GM18499 (cell line): Measurements from ENCODE around the gene EPC2.
A peak's percentile ranks its signal among the peaks of the same experiment; 100 is the strongest.
"Not testable (repeated sequence)": the region's sequence is repeated elsewhere in the genome, so short reads cannot be mapped to it uniquely, and the experiment has no call there.

Experiments
- ATAC-seq: cut with Tn5 transposase; IDR thresholded peaks from one replicate; pipeline ENCODE4 v1.9.1; 2021; ENCODE audit warnings: moderate number of reproducible peaks; ENCODE audit not compliant: insufficient read depth, unreplicated experiment

Gene EPC2

GRCh38 chr2:148634749-148635148 lies 9.8 kb upstream of the EPC2 start:
- no peak for ATAC-seq

- no peak for ATAC-seq
Observed at GRCh38 chr2:148638543-148638942, 6.0 kb upstream of the EPC2 start.

- ATAC-seq = no peak
Observed at GRCh38 chr2:148640767-148641166, 3.8 kb upstream of the EPC2 start.

- ATAC-seq = no peak
Observed at GRCh38 chr2:148642112-148642744, 2.3 kb upstream of the EPC2 start.

GRCh38 chr2:148642891-148643416 lies 1.6 kb upstream of the EPC2 start:
- ATAC-seq = no peak

- peak; percentile 40 for ATAC-seq
Observed at GRCh38 chr2:148643421-148643820, 1.1 kb upstream of the EPC2 start.

- ATAC-seq = peak; percentile 26
Observed at GRCh38 chr2:148644883-148645538, 460 bp downstream of the EPC2 start.

GRCh38 chr2:148645539-148646230 lies 1.1 kb downstream of the EPC2 start:
- peak; percentile 38 for ATAC-seq

GRCh38 chr2:148646231-148646559 lies 1.6 kb downstream of the EPC2 start:
- ATAC-seq = no peak

GRCh38 chr2:148647711-148648110 lies 3.2 kb downstream of the EPC2 start:
- not testable (repeated sequence) for ATAC-seq

- no peak for ATAC-seq
Observed at GRCh38 chr2:148649936-148650335, 5.4 kb downstream of the EPC2 start.

GRCh38 chr2:148650881-148651280 lies 6.3 kb downstream of the EPC2 start:
- ATAC-seq = no peak

- ATAC-seq = no peak
Observed at GRCh38 chr2:148651972-148652371, 7.4 kb downstream of the EPC2 start.

- peak; percentile 86 for ATAC-seq
Observed at GRCh38 chr2:148653437-148653836, 8.9 kb downstream of the EPC2 start.

- no peak for ATAC-seq
Observed at GRCh38 chr2:148654435-148654834, 9.9 kb downstream of the EPC2 start.

GRCh38 chr2:148656516-148656915 lies 12.0 kb downstream of the EPC2 start:
- ATAC-seq = no peak

- ATAC-seq = peak; percentile 81
Observed at GRCh38 chr2:148658807-148659722, 14.5 kb downstream of the EPC2 start.

GRCh38 chr2:148660999-148661398 lies 16.4 kb downstream of the EPC2 start:
- no peak for ATAC-seq

- not testable (repeated sequence) for ATAC-seq
Observed at GRCh38 chr2:148662332-148662731, 17.8 kb downstream of the EPC2 start.

GRCh38 chr2:148664229-148664628 lies 19.7 kb downstream of the EPC2 start:
- ATAC-seq = no peak
